HepG2 (cell line): ENCODE results near the gene TBX21. TPM values are rescaled to one million over a fixed set of nuclear protein-coding genes. Genes with fewer than 3 reads are reported as not detected.

Experiments used
- ASH2L ChIP-seq: fragments of 300-600, 200-600 bp; sonication (generic); IDR thresholded peaks from 2 replicates; pipeline ENCODE4 v1.7.0; 2017; ENCODE audit warnings: low read depth, mild to moderate bottlenecking, moderate library complexity, mixed read lengths, low read length; ENCODE audit not compliant: insufficient read length
- ATF7 ChIP-seq, 2 experiments: fragments of 450-650 bp in 1 of 2; sonication (generic) in 1 of 2; formaldehyde crosslinking in 1 of 2; IDR thresholded peaks; 2 replicates each; pipeline versions ENCODE4 v1.4.0 to v1.6.1; 2016 to 2020; ENCODE audit warnings: antibody characterized with exemption in 1 of 2, mild to moderate bottlenecking in 1 of 2, missing genetic modification reagents in 1 of 2
- BORCS8-MEF2B ChIP-seq: sonication (generic); formaldehyde crosslinking; IDR thresholded peaks from 2 replicates; pipeline ENCODE4 v1.8.0; 2022; ENCODE audit warnings: mild to moderate bottlenecking, missing genetic modification reagents
- CCAR2 ChIP-seq: fragments of 200-400 bp; formaldehyde crosslinking; optimal IDR thresholded peaks from 2 replicates; pipeline ENCODE3; 2018; ENCODE audit warnings: low read depth, mild to moderate bottlenecking, low read length, moderate library complexity
- CREM ChIP-seq, 2 experiments: sonication (generic) in 1 of 2; formaldehyde crosslinking in 1 of 2; IDR thresholded peaks; 2 replicates each; pipeline versions ENCODE4 v1.4.0 to v1.6.1; 2016 to 2020; ENCODE audit warnings: antibody characterized with exemption in 1 of 2, mild to moderate bottlenecking in 1 of 2, missing genetic modification reagents in 1 of 2
- E2F1 ChIP-seq: sonication (generic); formaldehyde crosslinking; IDR thresholded peaks from 2 replicates; pipeline ENCODE4 v1.5.0; 2020; ENCODE audit warnings: missing genetic modification reagents
- ELK4 ChIP-seq: sonication (generic); formaldehyde crosslinking; IDR thresholded peaks from 2 replicates; pipeline ENCODE4 v1.9.0; 2021; ENCODE audit warnings: missing genetic modification reagents, borderline replicate concordance
- KLF15 ChIP-seq: sonication (generic); formaldehyde crosslinking; IDR thresholded peaks from 2 replicates; pipeline ENCODE4 v1.8.1; 2023; ENCODE audit warnings: borderline replicate concordance, mild to moderate bottlenecking, inconsistent platforms, missing genetic modification reagents, mixed read lengths
- PAXIP1 ChIP-seq: sonication (generic); formaldehyde crosslinking; conservative IDR thresholded peaks from 2 replicates; pipeline ENCODE4 v1.4.0; 2020; ENCODE audit warnings: mild to moderate bottlenecking, missing genetic modification reagents, moderate library complexity
- SAFB2 ChIP-seq: sonication (generic); formaldehyde crosslinking; IDR thresholded peaks from 2 replicates; pipeline ENCODE4 v1.5.1; 2020; ENCODE audit warnings: missing genetic modification reagents, low read depth, mild to moderate bottlenecking, borderline replicate concordance
- TEAD3 ChIP-seq: optimal IDR thresholded peaks from 2 replicates; pipeline ENCODE3; 2016; ENCODE audit warnings: borderline replicate concordance
- YEATS2 ChIP-seq: sonication (generic); formaldehyde crosslinking; IDR thresholded peaks from 2 replicates; pipeline ENCODE4 v1.4.0; 2020; ENCODE audit warnings: missing genetic modification reagents, borderline replicate concordance
- ZNF383 ChIP-seq: sonication (generic); formaldehyde crosslinking; IDR thresholded peaks from 2 replicates; pipeline ENCODE4 v1.4.0; 2020; ENCODE audit warnings: missing genetic modification reagents, mild to moderate bottlenecking, borderline replicate concordance
- ZNF564 ChIP-seq: sonication (generic); formaldehyde crosslinking; IDR thresholded peaks from 2 replicates; pipeline ENCODE4 v1.8.1; 2023; ENCODE audit warnings: mild to moderate bottlenecking, missing genetic modification reagents
- ZNF777 ChIP-seq: sonication (generic); formaldehyde crosslinking; IDR thresholded peaks from 2 replicates; pipeline ENCODE4 v1.4.0; 2020; ENCODE audit warnings: missing genetic modification reagents
- ZNF816 ChIP-seq: sonication (generic); formaldehyde crosslinking; IDR thresholded peaks from 2 replicates; pipeline ENCODE4 v1.8.0; 2022; ENCODE audit warnings: missing genetic modification reagents, mild to moderate bottlenecking, borderline replicate concordance
- ZNF83 ChIP-seq: sonication (generic); formaldehyde crosslinking; IDR thresholded peaks from 2 replicates; pipeline ENCODE4 v1.4.0; 2020; ENCODE audit warnings: missing genetic modification reagents, mild to moderate bottlenecking, borderline replicate concordance
- ZNF850 ChIP-seq: sonication (generic); formaldehyde crosslinking; conservative IDR thresholded peaks from 2 replicates; pipeline ENCODE4 v1.9.0; 2021; ENCODE audit warnings: mild to moderate bottlenecking, missing genetic modification reagents
- ZSCAN25 ChIP-seq: sonication (generic); formaldehyde crosslinking; IDR thresholded peaks from 2 replicates; pipeline ENCODE4 v1.8.0; 2022; ENCODE audit warnings: mild to moderate bottlenecking, missing genetic modification reagents
- ZXDC ChIP-seq: sonication (generic); formaldehyde crosslinking; IDR thresholded peaks from 2 replicates; pipeline ENCODE4 v1.5.0; 2020; ENCODE audit warnings: mild to moderate bottlenecking, missing genetic modification reagents
- polyA plus RNA-seq, 8 experiments: library from polyadenylated mRNA; depleted of rRNA in 3 of 8; stranded (reverse) in 7 of 8; unstranded in 1 of 8; fragments of >200 nt; fragmentation: Illumina TruSeq in 4 of 8; extraction: Trizol in 4 of 8; gene quantifications; 2 replicates each; pipeline versions ENCODE4 v1.2.1 to v1.2.3, GENCODE V29; 2011 to 2016; ENCODE audit warnings: low read depth in 4 of 8, missing spikeins in 1 of 8, mixed read lengths in 1 of 8; ENCODE audit not compliant: insufficient read depth in 1 of 8
- total RNA-seq, 5 experiments: library from RNA; depleted of rRNA; stranded (reverse); fragments of >200 nt; fragmentation: Illumina TruSeq; extraction: Trizol; gene quantifications; 2 replicates each; pipeline ENCODE4 v1.2.3, GENCODE V29; 2016; ENCODE audit warnings: low read depth in 1 of 5

TBX21 gene
- total and polyA plus RNA-seq, 2 of the 13 experiments (the other 11 are each of a cell fraction or from before 2014, with no cell fraction given): not detected

- peak; percentile 32; the same call in 1 of the 2 replicates for TF ChIP-seq YEATS2 (CRISPR knock-in tag)
- TF ChIP-seq E2F1 (CRISPR knock-in tag): no peak
- TF ChIP-seq TEAD3: peak; percentile 42
- TF ChIP-seq ZNF816 (CRISPR knock-in tag): peak; percentile 52; the same call in 1 of the 2 replicates
- 0 out of 2 replicates have a peak, but pooled peaks have one; percentile 59 for TF ChIP-seq ZXDC
- no peak for TF ChIP-seq ZNF564 (CRISPR knock-in tag)
- TF ChIP-seq PAXIP1 (CRISPR knock-in tag): no peak
- no peak for TF ChIP-seq ZNF777 (CRISPR knock-in tag)
- no peak for TF ChIP-seq ATF7 (IDR thresholded peaks at IDR 0.05)
- TF ChIP-seq ATF7 (CRISPR knock-in tag; IDR thresholded peaks at IDR 0.05): no peak
- no peak for TF ChIP-seq CREM (IDR thresholded peaks at IDR 0.05)
- no peak for TF ChIP-seq CREM (CRISPR knock-in tag; IDR thresholded peaks at IDR 0.05)
- peak; percentile 51; the same call in 1 of the 2 replicates for TF ChIP-seq ZSCAN25 (CRISPR knock-in tag)
- no peak for TF ChIP-seq ZNF383 (CRISPR knock-in tag)
- no peak for TF ChIP-seq ASH2L
- no peak for TF ChIP-seq KLF15 (CRISPR knock-in tag)
- no peak for TF ChIP-seq ZNF850 (CRISPR knock-in tag)
- TF ChIP-seq ELK4: no peak
- TF ChIP-seq ZNF83: no peak
- no peak for TF ChIP-seq CCAR2
- TF ChIP-seq BORCS8-MEF2B (CRISPR knock-in tag): peak; percentile 91
- no peak for TF ChIP-seq SAFB2 (CRISPR knock-in tag)
Observed at GRCh38 chr17:47785538-47786123, 52.6 kb downstream of the TBX21 start (continued).
